Liver (tissue), 9 donors: ENCODE measurements around the gene GATC. TPM values are rescaled to one million over a fixed set of nuclear protein-coding genes. Genes with fewer than 3 reads are reported as not detected.

Source experiments
- DNase-seq: peaks from one replicate; pipeline ENCODE4 v3.0.0-alpha.2; 2017; ENCODE audit warnings: low spot score
- H3K27ac ChIP-seq, 2 donors: one replicate each; pipeline ENCODE4 v1.7.0; 2013; ENCODE audit warnings: inconsistent platforms in 2 of 2, low read length in 2 of 2, control low read depth in 1 of 2, low read depth in 1 of 2, mild to moderate bottlenecking in 1 of 2
- H3K27me3 ChIP-seq, 4 donors: one replicate each; pipeline versions ENCODE4 v1.6.1 to v1.7.0; 2013; ENCODE audit warnings: low read length in 3 of 4, inconsistent platforms in 1 of 4, mild to moderate bottlenecking in 1 of 4, moderate library complexity in 1 of 4; ENCODE audit not compliant: control insufficient read depth in 4 of 4, insufficient read depth in 4 of 4
- H3K36me3 ChIP-seq, 4 donors: one replicate each; pipeline versions ENCODE4 v1.6.1 to v1.7.0; 2013; ENCODE audit warnings: low read length in 3 of 4, mild to moderate bottlenecking in 3 of 4, low read depth in 1 of 4, moderate library complexity in 1 of 4; ENCODE audit not compliant: control insufficient read depth in 4 of 4, insufficient read depth in 3 of 4
- H3K4me1 ChIP-seq, 4 donors: one replicate each; pipeline versions ENCODE4 v1.6.1 to v1.7.0; 2013; ENCODE audit warnings: low read length in 3 of 4, mild to moderate bottlenecking in 3 of 4, moderate library complexity in 1 of 4; ENCODE audit not compliant: control insufficient read depth in 4 of 4, insufficient read depth in 4 of 4
- H3K4me3 ChIP-seq, 3 donors: one replicate each; pipeline versions ENCODE4 v1.6.1 to v1.7.0; 2013; ENCODE audit warnings: low read length in 3 of 3, control low read depth in 1 of 3, low read depth in 1 of 3, mild to moderate bottlenecking in 1 of 3
- H3K9ac ChIP-seq, 2 donors: one replicate each; pipeline ENCODE4 v1.7.0; 2013; ENCODE audit warnings: low read length in 2 of 2, mild to moderate bottlenecking in 2 of 2, moderate library complexity in 2 of 2, control low read depth in 1 of 2, low read depth in 1 of 2
- H3K9me3 ChIP-seq, 4 donors: one replicate each; pipeline versions ENCODE4 v1.6.1 to v1.7.0; 2013; ENCODE audit warnings: low read length in 3 of 4; ENCODE audit not compliant: control insufficient read depth in 4 of 4
- FOXA1 ChIP-seq: IDR thresholded peaks from 2 replicates; pipeline ENCODE4 v1.6.1; 2016; ENCODE audit warnings: antibody characterized with exemption
- GABPA ChIP-seq, 2 donors: IDR thresholded peaks in 1 of 2; conservative IDR thresholded peaks in 1 of 2; 2 replicates each; pipeline ENCODE4 v1.6.1; 2016; ENCODE audit warnings: antibody characterized with exemption in 2 of 2, mild to moderate bottlenecking in 1 of 2, moderate library complexity in 1 of 2
- HNF4A ChIP-seq, 2 donors: conservative IDR thresholded peaks; 2 replicates each; pipeline ENCODE4 v1.6.1; 2016; ENCODE audit warnings: antibody characterized with exemption in 2 of 2, mild to moderate bottlenecking in 2 of 2
- JUND ChIP-seq, 2 donors: IDR thresholded peaks; 2 replicates each; pipeline ENCODE4 v1.6.1; 2016; ENCODE audit warnings: antibody characterized with exemption in 2 of 2
- RAD21 ChIP-seq, 2 donors: IDR thresholded peaks; 2 replicates each; pipeline ENCODE4 v1.6.1; 2016; ENCODE audit warnings: antibody characterized with exemption in 2 of 2, mild to moderate bottlenecking in 2 of 2
- RXRA ChIP-seq, 2 donors: IDR thresholded peaks; 2 replicates each; pipeline ENCODE4 v1.6.1; 2017 to 2018; ENCODE audit warnings: antibody characterized with exemption in 2 of 2, mild to moderate bottlenecking in 1 of 2
- SP1 ChIP-seq: IDR thresholded peaks from 2 replicates; pipeline ENCODE4 v1.6.1; 2018; ENCODE audit warnings: antibody characterized with exemption, mild to moderate bottlenecking
- TAF1 ChIP-seq: conservative IDR thresholded peaks from 2 replicates; pipeline ENCODE4 v1.6.1; 2016; ENCODE audit warnings: antibody characterized with exemption, mild to moderate bottlenecking
- YY1 ChIP-seq: IDR thresholded peaks from 2 replicates; pipeline ENCODE4 v1.6.1; 2016; ENCODE audit warnings: antibody characterized with exemption, mild to moderate bottlenecking
- WGBS: extraction: QIAGEN DNeasy Blood & Tissue Kit; methylation state at CpG from one replicate; pipeline ENCODE4 v1.1.7; 2013; 5-methylcytosine and 5-hydroxymethylcytosine counted together
- polyA plus RNA-seq, 2 donors: library from polyadenylated mRNA; stranded (reverse) in 1 of 2; unstranded in 1 of 2; fragments of 200-250 nt in 1 of 2; fragments of >200 nt in 1 of 2; fragmentation: Nextera tagmentation in 1 of 2; extraction: Ambion mirVana in 1 of 2; gene quantifications; one replicate each; pipeline versions ENCODE4 v1.2.1 to v1.2.3, GENCODE V29; 2013 to 2015
- total RNA-seq, 2 donors: library from RNA; depleted of rRNA; stranded (reverse); fragments of >200 nt; gene quantifications; one replicate each; pipeline ENCODE4 v1.2.3, GENCODE V29; 2014
- TF ChIP-seq, protein P1 (sequence below): IDR thresholded peaks from 2 replicates; pipeline ENCODE4 v1.6.1; 2016; ENCODE audit warnings: antibody characterized with exemption
- TF ChIP-seq, protein P2 (sequence below): IDR thresholded peaks from 2 replicates; pipeline ENCODE4 v1.6.1; 2016; ENCODE audit warnings: antibody characterized with exemption
- TF ChIP-seq, protein P3 (sequence below): fragments of 150-350 bp; IDR thresholded peaks from 2 replicates; pipeline ENCODE4 v1.5.1; 2017; ENCODE audit warnings: improper control_type of control experiment, low read depth, low read length; ENCODE audit not compliant: missing input control
- TF ChIP-seq, protein P4 (sequence below): IDR thresholded peaks from 2 replicates; pipeline ENCODE4 v1.6.1; 2016; ENCODE audit warnings: antibody characterized with exemption, mild to moderate bottlenecking
- donor health status: healthy.
- donor health status: healthy.
- donor health status: healthy.
- donor health status: healthy.
- donor health status: healthy.

The GATC gene
- total and polyA plus RNA-seq, 4 donors, result 8.9 to 15.5 (median 13.3) TPM

DNA sequence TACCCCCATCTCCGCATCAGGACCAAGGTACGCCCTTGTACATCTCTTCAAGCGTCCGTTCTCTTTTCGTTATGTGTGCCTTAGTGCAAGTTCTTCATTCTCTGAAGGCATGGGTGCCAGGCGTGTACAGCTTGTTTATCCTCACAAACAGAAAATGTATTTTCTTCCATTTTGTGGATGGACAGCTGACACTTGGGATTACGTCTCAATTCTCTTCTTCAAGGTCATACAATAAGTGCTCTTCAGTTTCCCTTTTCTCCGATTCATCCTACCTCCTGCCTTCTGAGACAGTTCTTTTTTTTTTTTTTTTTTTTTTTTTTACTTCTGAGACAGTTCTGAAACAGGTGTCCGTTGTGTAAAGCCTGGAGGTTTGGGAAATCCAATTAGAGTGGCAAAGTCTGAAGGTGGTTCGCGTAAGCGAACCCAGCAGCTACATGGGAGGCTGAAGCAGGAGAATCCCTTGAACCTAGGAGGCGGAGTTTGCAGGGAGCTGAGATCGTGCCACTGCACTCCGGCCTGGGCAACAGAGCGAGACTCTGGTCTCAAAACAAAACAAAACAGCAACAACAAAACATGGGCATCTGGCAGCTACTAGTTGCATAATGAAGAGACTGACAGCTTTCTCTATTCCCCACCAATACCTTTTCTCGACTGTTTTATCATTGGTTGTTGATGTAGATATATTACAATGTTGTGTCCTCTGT, 7.6 kb upstream of the GATC start:
- no peak for TF ChIP-seq SP1
- TF ChIP-seq, protein P1, sequence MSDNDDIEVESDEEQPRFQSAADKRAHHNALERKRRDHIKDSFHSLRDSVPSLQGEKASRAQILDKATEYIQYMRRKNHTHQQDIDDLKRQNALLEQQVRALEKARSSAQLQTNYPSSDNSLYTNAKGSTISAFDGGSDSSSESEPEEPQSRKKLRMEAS, result no peak
- TF ChIP-seq, protein P2, sequence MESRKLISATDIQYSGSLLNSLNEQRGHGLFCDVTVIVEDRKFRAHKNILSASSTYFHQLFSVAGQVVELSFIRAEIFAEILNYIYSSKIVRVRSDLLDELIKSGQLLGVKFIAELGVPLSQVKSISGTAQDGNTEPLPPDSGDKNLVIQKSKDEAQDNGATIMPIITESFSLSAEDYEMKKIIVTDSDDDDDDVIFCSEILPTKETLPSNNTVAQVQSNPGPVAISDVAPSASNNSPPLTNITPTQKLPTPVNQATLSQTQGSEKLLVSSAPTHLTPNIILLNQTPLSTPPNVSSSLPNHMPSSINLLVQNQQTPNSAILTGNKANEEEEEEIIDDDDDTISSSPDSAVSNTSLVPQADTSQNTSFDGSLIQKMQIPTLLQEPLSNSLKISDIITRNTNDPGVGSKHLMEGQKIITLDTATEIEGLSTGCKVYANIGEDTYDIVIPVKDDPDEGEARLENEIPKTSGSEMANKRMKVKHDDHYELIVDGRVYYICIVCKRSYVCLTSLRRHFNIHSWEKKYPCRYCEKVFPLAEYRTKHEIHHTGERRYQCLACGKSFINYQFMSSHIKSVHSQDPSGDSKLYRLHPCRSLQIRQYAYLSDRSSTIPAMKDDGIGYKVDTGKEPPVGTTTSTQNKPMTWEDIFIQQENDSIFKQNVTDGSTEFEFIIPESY, result no peak
- TF ChIP-seq JUND (IDR thresholded peaks at IDR 0.05), result no peak
- no peak for TF ChIP-seq YY1
- TF ChIP-seq RXRA (IDR thresholded peaks at IDR 0.05), result no peak
- no peak for TF ChIP-seq TAF1
- no peak for TF ChIP-seq GABPA (IDR thresholded peaks at IDR 0.05 in 1 of 2, conservative IDR thresholded peaks at IDR 0.05 in 1 of 2)
- no peak for TF ChIP-seq HNF4A (conservative IDR thresholded peaks at IDR 0.05)
- TF ChIP-seq, protein P3, sequence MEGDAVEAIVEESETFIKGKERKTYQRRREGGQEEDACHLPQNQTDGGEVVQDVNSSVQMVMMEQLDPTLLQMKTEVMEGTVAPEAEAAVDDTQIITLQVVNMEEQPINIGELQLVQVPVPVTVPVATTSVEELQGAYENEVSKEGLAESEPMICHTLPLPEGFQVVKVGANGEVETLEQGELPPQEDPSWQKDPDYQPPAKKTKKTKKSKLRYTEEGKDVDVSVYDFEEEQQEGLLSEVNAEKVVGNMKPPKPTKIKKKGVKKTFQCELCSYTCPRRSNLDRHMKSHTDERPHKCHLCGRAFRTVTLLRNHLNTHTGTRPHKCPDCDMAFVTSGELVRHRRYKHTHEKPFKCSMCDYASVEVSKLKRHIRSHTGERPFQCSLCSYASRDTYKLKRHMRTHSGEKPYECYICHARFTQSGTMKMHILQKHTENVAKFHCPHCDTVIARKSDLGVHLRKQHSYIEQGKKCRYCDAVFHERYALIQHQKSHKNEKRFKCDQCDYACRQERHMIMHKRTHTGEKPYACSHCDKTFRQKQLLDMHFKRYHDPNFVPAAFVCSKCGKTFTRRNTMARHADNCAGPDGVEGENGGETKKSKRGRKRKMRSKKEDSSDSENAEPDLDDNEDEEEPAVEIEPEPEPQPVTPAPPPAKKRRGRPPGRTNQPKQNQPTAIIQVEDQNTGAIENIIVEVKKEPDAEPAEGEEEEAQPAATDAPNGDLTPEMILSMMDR, result no peak
- TF ChIP-seq, protein P4, sequence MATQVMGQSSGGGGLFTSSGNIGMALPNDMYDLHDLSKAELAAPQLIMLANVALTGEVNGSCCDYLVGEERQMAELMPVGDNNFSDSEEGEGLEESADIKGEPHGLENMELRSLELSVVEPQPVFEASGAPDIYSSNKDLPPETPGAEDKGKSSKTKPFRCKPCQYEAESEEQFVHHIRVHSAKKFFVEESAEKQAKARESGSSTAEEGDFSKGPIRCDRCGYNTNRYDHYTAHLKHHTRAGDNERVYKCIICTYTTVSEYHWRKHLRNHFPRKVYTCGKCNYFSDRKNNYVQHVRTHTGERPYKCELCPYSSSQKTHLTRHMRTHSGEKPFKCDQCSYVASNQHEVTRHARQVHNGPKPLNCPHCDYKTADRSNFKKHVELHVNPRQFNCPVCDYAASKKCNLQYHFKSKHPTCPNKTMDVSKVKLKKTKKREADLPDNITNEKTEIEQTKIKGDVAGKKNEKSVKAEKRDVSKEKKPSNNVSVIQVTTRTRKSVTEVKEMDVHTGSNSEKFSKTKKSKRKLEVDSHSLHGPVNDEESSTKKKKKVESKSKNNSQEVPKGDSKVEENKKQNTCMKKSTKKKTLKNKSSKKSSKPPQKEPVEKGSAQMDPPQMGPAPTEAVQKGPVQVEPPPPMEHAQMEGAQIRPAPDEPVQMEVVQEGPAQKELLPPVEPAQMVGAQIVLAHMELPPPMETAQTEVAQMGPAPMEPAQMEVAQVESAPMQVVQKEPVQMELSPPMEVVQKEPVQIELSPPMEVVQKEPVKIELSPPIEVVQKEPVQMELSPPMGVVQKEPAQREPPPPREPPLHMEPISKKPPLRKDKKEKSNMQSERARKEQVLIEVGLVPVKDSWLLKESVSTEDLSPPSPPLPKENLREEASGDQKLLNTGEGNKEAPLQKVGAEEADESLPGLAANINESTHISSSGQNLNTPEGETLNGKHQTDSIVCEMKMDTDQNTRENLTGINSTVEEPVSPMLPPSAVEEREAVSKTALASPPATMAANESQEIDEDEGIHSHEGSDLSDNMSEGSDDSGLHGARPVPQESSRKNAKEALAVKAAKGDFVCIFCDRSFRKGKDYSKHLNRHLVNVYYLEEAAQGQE, result no peak
- DNase-seq, result no peak
- 27% methylated on average over 17 of the region's 17 CpGs for WGBS
- H3K9ac ChIP-seq, result peak overlapping the region in 1 of 2 donors; percentile 17
- peaks cover 4 to 19% (median 15%) of the 10 kb centered on the region in 4 donors for H3K4me1 ChIP-seq
- H3K36me3 ChIP-seq, result peaks cover 4 to 11% (median 7%) of the 10 kb centered on the region in 4 donors
- no peaks in the 10 kb centered on the region for H3K27me3 ChIP-seq
- peak overlapping the region; percentile 78 to 93 (median 84) for H3K4me3 ChIP-seq
- no peaks in the 10 kb centered on the region for H3K9me3 ChIP-seq
- H3K27ac ChIP-seq, result peak overlapping the region in 1 of 2 donors; percentile 49

DNA sequence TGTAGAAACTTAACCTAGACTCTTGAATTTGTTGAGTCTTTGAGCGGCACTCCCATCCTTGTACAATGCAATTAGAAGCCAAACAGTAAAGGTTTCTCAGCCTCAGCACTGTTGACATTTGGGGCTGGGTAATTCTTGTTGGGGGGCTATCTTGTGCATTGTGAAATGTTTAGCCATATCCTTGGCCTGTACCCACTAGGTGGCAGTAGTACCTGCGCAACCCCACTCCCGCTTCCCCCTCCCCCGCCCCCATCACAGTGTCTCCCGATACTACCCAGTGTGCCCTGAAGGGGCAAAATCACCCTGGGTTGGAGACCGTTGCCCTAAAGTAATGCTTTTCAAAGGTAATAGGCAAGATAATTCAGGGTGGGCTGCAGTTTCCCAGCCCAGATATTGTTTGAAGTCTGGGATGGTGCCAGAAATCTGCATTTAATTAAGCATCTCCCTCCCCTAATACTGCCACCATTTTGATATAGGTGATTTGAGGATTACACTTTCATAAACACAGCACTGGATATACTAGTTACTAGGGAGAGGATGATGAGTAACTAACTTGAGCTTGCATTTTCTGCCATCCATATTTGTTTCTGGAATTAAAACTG, 6.5 kb upstream of the GATC start:
- Histone ChIP-seq H3K36me3 (peaks cover 6 to 19% (median 12%) of the 10 kb centered on the region in 4 donors), H3K27ac (no peak overlapping the region), H3K27me3 (no peaks in the 10 kb centered on the region), H3K9ac (no peak overlapping the region), H3K9me3 (no peaks in the 10 kb centered on the region), H3K4me3 (no peak overlapping the region), H3K4me1 (peaks cover 4 to 23% (median 15%) of the 10 kb centered on the region in 4 donors)
- TF ChIP-seq, protein P3, result peak; percentile 51
- no peak for TF ChIP-seq RXRA (IDR thresholded peaks at IDR 0.05)
- peak; percentile 52 to 72 for TF ChIP-seq RAD21 (IDR thresholded peaks at IDR 0.05)
- no peak for TF ChIP-seq FOXA1
- peak; percentile 75 for DNase-seq
- WGBS, result 19% methylated on average over 6 of the region's 6 CpGs
